22Rv1 (cell line): ENCODE results near the gene TMEM183A.

ENCODE experiments used
- CTCF ChIP-seq: fragments of 450-650 bp; IDR thresholded peaks from 2 replicates; pipeline ENCODE4 v1.5.1; 2017; ENCODE audit warnings: mild to moderate bottlenecking
- ZFX ChIP-seq: fragments of 450-650 bp; IDR thresholded peaks from 2 replicates; pipeline ENCODE4 v1.6.1; 2017; ENCODE audit warnings: antibody characterized with exemption, borderline replicate concordance

DNA sequence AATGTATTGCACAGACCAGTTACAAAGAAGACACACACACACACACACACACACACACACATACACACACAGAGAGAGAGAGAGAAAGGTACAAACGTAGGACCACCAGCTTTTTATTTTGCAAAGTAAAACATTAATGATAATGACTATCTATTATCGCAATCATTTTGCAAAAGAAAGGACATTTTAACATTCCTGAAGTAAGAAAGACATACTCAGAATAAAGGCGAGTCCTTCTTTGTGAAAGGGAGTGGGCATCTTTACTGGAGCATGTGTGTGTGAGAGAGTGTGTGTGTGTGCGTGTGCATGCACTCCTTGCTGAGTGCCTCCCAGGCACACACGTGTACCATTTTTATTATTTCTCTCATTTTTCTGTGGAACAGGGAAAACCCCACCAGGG lies 47.5 kb downstream of the TMEM183A start:
- TF ChIP-seq CTCF (no peak), ZFX (no peak)
